ENCODE results near the gene E4F1. TPM values are rescaled to one million over a fixed set of nuclear protein-coding genes. Genes with fewer than 3 reads are reported as not detected.
A peak's percentile ranks its signal among the peaks of the same experiment; 100 is the strongest.

The E4F1 gene
- total RNA-seq, 2 donors from 2014 or later = 24.5 to 29.6 TPM

- Histone ChIP-seq H3K9ac (ENCODE audit: extremely low read depth, low read length, poor library complexity, severe bottlenecking) (peak overlapping the region; percentile 78), H3K4me1 (ENCODE audit: control insufficient read depth, insufficient read depth, low read length) (peaks cover 3% of the 10 kb centered on the region), H3K9me3 (ENCODE audit: control insufficient read depth, low read length) (no peaks in the 10 kb centered on the region), H3K27me3 (ENCODE audit: control insufficient read depth, insufficient read depth, low read length, poor library complexity, severe bottlenecking) (no peaks in the 10 kb centered on the region), H3K4me3 (ENCODE audit: low read length) (peak overlapping the region; percentile 86), H3K36me3 (ENCODE audit: control insufficient read depth, insufficient read depth, low read length) (peaks cover 17% of the 10 kb centered on the region), H3K27ac (ENCODE audit: low read depth, low read length) (peak overlapping the region; percentile 57)
- TF ChIP-seq, protein P1, sequence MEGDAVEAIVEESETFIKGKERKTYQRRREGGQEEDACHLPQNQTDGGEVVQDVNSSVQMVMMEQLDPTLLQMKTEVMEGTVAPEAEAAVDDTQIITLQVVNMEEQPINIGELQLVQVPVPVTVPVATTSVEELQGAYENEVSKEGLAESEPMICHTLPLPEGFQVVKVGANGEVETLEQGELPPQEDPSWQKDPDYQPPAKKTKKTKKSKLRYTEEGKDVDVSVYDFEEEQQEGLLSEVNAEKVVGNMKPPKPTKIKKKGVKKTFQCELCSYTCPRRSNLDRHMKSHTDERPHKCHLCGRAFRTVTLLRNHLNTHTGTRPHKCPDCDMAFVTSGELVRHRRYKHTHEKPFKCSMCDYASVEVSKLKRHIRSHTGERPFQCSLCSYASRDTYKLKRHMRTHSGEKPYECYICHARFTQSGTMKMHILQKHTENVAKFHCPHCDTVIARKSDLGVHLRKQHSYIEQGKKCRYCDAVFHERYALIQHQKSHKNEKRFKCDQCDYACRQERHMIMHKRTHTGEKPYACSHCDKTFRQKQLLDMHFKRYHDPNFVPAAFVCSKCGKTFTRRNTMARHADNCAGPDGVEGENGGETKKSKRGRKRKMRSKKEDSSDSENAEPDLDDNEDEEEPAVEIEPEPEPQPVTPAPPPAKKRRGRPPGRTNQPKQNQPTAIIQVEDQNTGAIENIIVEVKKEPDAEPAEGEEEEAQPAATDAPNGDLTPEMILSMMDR (conservative IDR thresholded peaks at IDR 0.05) = peak; percentile 45
- H3K9me3 Mint-ChIP-seq = no peaks in the 10 kb centered on the region
- H3K27me3 Mint-ChIP-seq (ENCODE audit: insufficient read depth) = no peaks in the 10 kb centered on the region
- H3K27ac Mint-ChIP-seq = no peak overlapping the region
- no peak for DNase-seq
- H3K4me3 Mint-ChIP-seq = peak overlapping the region; percentile 71
- peaks cover 12% of the 10 kb centered on the region for H3K4me1 Mint-ChIP-seq
- 1% methylated on average over 33 to 98 of the region's 98 CpGs for WGBS, 2 experiments (ENCODE audit: insufficient coverage in 1 of 2, insufficient read length in 1 of 2)
- peaks cover 12% of the 10 kb centered on the region for H3K36me3 Mint-ChIP-seq (ENCODE audit: low read depth)
Measured at GRCh38 chr16:2213817-2214718, 9.3 kb upstream of the E4F1 start.

- H3K27ac Mint-ChIP-seq = peak within 1 kb of the TSS; percentile 99
Measured at GRCh38 chr16:2214719-2214968, 8.7 kb upstream of the E4F1 start, which contains the start of gene PGP. Gene PGP, minus strand, starts transcription at chr16:2214840. Its CDS starts 63 bp downstream, at chr16:2214777.

GRCh38 chr16:2216330-2216729 lies 7.1 kb upstream of the E4F1 start:
- peaks cover 12% of the 10 kb centered on the region for H3K36me3 Mint-ChIP-seq (ENCODE audit: low read depth)
- H3K9me3 Mint-ChIP-seq = no peaks in the 10 kb centered on the region
- Histone ChIP-seq H3K27ac (ENCODE audit: low read depth, low read length) (no peak overlapping the region), H3K9ac (ENCODE audit: extremely low read depth, low read length, poor library complexity, severe bottlenecking) (no peak overlapping the region), H3K36me3 (ENCODE audit: control insufficient read depth, insufficient read depth, low read length) (peaks cover 17% of the 10 kb centered on the region), H3K4me1 (ENCODE audit: control insufficient read depth, insufficient read depth, low read length) (peaks cover 3% of the 10 kb centered on the region), H3K27me3 (ENCODE audit: control insufficient read depth, insufficient read depth, low read length, poor library complexity, severe bottlenecking) (no peaks in the 10 kb centered on the region), H3K9me3 (ENCODE audit: control insufficient read depth, low read length) (no peaks in the 10 kb centered on the region), H3K4me3 (ENCODE audit: low read length) (no peak overlapping the region)
- 89 to 96% methylated on average over 2 of the region's 4 CpGs for WGBS, 2 experiments (ENCODE audit: insufficient coverage in 1 of 2, insufficient read length in 1 of 2)
- TF ChIP-seq, protein P1 (conservative IDR thresholded peaks at IDR 0.05) = no peak
- peak overlapping the region; percentile 71 for H3K4me3 Mint-ChIP-seq
- no peak for DNase-seq
- H3K4me1 Mint-ChIP-seq = peaks cover 12% of the 10 kb centered on the region
- no peaks in the 10 kb centered on the region for H3K27me3 Mint-ChIP-seq (ENCODE audit: insufficient read depth)
- H3K27ac Mint-ChIP-seq = no peak overlapping the region

More at GRCh38 chr16:2214719-2214968, 8.7 kb upstream of the E4F1 start, which contains the start of gene PGP:
- peaks cover 17% of the 10 kb centered on the region for H3K36me3 ChIP-seq (ENCODE audit: control insufficient read depth, insufficient read depth, low read length)
- Mint-ChIP-seq H3K4me3 (peak within 1 kb of the TSS; percentile 71), H3K9me3 (no peaks in the 10 kb centered on the region), H3K27me3 (ENCODE audit: insufficient read depth) (no peaks in the 10 kb centered on the region), H3K4me1 (peaks cover 12% of the 10 kb centered on the region), H3K36me3 (ENCODE audit: low read depth) (peaks cover 12% of the 10 kb centered on the region)
- H3K9me3 ChIP-seq (ENCODE audit: control insufficient read depth, low read length) = no peaks in the 10 kb centered on the region
- peak within 1 kb of the TSS; percentile 91 for H3K9ac ChIP-seq (ENCODE audit: extremely low read depth, low read length, poor library complexity, severe bottlenecking)
- 0% methylated on average over 1 to 48 of the region's 48 CpGs for WGBS, 2 experiments (ENCODE audit: insufficient coverage in 1 of 2, insufficient read length in 1 of 2)
- H3K27me3 ChIP-seq (ENCODE audit: control insufficient read depth, insufficient read depth, low read length, poor library complexity, severe bottlenecking) = no peaks in the 10 kb centered on the region
- peak within 1 kb of the TSS; percentile 87 for H3K27ac ChIP-seq (ENCODE audit: low read depth, low read length)
- H3K4me1 ChIP-seq (ENCODE audit: control insufficient read depth, insufficient read depth, low read length) = peaks cover 3% of the 10 kb centered on the region
- peak within 1 kb of the TSS; percentile 86 for H3K4me3 ChIP-seq (ENCODE audit: low read length)
- no peak for DNase-seq
- TF ChIP-seq, protein P1 (conservative IDR thresholded peaks at IDR 0.05) = no peak

Measured in endodermal cell (in vitro differentiated cells).